ENCODE measurements around the gene PDGFRB.

The PDGFRB gene

GRCh38 chr5:150140830-150141229 is 14.8 kb downstream of the PDGFRB start:
- Histone ChIP-seq H3K4me3 (ENCODE audit: low read depth in 1 of 2, low read length in 2 of 2) (no peak overlapping the region), H3K9ac (ENCODE audit: low read depth in 1 of 2, low read length in 2 of 2) (no peak overlapping the region), H3K9me3 (ENCODE audit: control insufficient read depth in 1 of 2, low read length in 2 of 2) (no peaks in the 10 kb centered on the region), H3K36me3 (ENCODE audit: control insufficient read depth in 1 of 2, insufficient read depth in 2 of 2, low read length in 2 of 2) (no peaks in the 10 kb centered on the region), H3K4me1 (ENCODE audit: control insufficient read depth in 1 of 2, insufficient read depth in 2 of 2, low read length in 2 of 2) (peaks cover 24 to 51% of the 10 kb centered on the region in 2 donors), H3K27me3 (ENCODE audit: control insufficient read depth in 1 of 2, insufficient read depth in 2 of 2, low read length in 2 of 2) (no peaks in the 10 kb centered on the region), H3K27ac (ENCODE audit: low read depth, low read length) (peak overlapping the region; percentile 75)

DNA sequence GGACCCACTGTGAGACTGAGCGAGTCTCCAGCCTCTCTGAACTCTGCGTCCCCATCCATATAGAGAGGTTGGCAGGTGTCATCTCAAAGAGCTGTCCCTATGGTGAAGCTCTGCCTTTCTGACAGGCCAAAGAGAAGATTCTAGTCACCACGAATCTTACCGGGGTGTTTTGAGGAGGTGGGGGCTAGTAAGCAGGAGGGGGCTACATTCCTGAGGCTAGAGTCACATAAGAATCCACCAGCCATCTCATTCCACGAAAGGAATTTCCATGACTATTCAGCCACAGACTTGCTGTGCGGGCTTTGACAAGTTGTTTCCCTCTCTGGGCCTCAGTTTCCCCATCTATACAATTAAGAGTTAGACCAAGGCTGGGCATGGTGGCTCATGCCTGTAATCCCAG is 16.3 kb downstream of the PDGFRB start:
- H3K9me3 ChIP-seq (ENCODE audit: control insufficient read depth in 1 of 2, low read length in 2 of 2), result no peaks in the 10 kb centered on the region
- H3K4me1 ChIP-seq (ENCODE audit: control insufficient read depth in 1 of 2, insufficient read depth in 2 of 2, low read length in 2 of 2), result peaks cover 24 to 47% of the 10 kb centered on the region in 2 donors
- H3K36me3 ChIP-seq (ENCODE audit: control insufficient read depth in 1 of 2, insufficient read depth in 2 of 2, low read length in 2 of 2), result no peaks in the 10 kb centered on the region
- no peaks in the 10 kb centered on the region for H3K27me3 ChIP-seq (ENCODE audit: control insufficient read depth in 1 of 2, insufficient read depth in 2 of 2, low read length in 2 of 2)
- no peak overlapping the region for H3K4me3 ChIP-seq (ENCODE audit: low read depth in 1 of 2, low read length in 2 of 2)
- H3K9ac ChIP-seq (ENCODE audit: low read depth in 1 of 2, low read length in 2 of 2), result peak overlapping the region in 1 of 2 donors; percentile 15
- peak overlapping the region; percentile 23 for H3K27ac ChIP-seq (ENCODE audit: low read depth, low read length)

- Histone ChIP-seq H3K27me3 (ENCODE audit: control insufficient read depth in 1 of 2, insufficient read depth in 2 of 2, low read length in 2 of 2) (no peaks in the 10 kb centered on the region), H3K9ac (ENCODE audit: low read depth in 1 of 2, low read length in 2 of 2) (peak overlapping the region in 1 of 2 donors; percentile 15), H3K36me3 (ENCODE audit: control insufficient read depth in 1 of 2, insufficient read depth in 2 of 2, low read length in 2 of 2) (no peaks in the 10 kb centered on the region), H3K4me1 (ENCODE audit: control insufficient read depth in 1 of 2, insufficient read depth in 2 of 2, low read length in 2 of 2) (peaks cover 24 to 46% of the 10 kb centered on the region in 2 donors), H3K4me3 (ENCODE audit: low read depth in 1 of 2, low read length in 2 of 2) (no peak overlapping the region), H3K9me3 (ENCODE audit: control insufficient read depth in 1 of 2, low read length in 2 of 2) (no peaks in the 10 kb centered on the region), H3K27ac (ENCODE audit: low read depth, low read length) (peak overlapping the region; percentile 58)
Observed at GRCh38 chr5:150138551-150139265, 16.9 kb downstream of the PDGFRB start.

- H3K36me3 ChIP-seq (ENCODE audit: control insufficient read depth in 1 of 2, insufficient read depth in 2 of 2, low read length in 2 of 2), result no peaks in the 10 kb centered on the region
- peaks cover 24 to 43% of the 10 kb centered on the region in 2 donors for H3K4me1 ChIP-seq (ENCODE audit: control insufficient read depth in 1 of 2, insufficient read depth in 2 of 2, low read length in 2 of 2)
- no peaks in the 10 kb centered on the region for H3K27me3 ChIP-seq (ENCODE audit: control insufficient read depth in 1 of 2, insufficient read depth in 2 of 2, low read length in 2 of 2)
- no peaks in the 10 kb centered on the region for H3K9me3 ChIP-seq (ENCODE audit: control insufficient read depth in 1 of 2, low read length in 2 of 2)
- peak overlapping the region; percentile 58 for H3K27ac ChIP-seq (ENCODE audit: low read depth, low read length)
- H3K9ac ChIP-seq (ENCODE audit: low read depth in 1 of 2, low read length in 2 of 2), result peak overlapping the region in 1 of 2 donors; percentile 15
- H3K4me3 ChIP-seq (ENCODE audit: low read depth in 1 of 2, low read length in 2 of 2), result no peak overlapping the region
Observed at GRCh38 chr5:150137997-150138396, 17.6 kb downstream of the PDGFRB start.

DNA sequence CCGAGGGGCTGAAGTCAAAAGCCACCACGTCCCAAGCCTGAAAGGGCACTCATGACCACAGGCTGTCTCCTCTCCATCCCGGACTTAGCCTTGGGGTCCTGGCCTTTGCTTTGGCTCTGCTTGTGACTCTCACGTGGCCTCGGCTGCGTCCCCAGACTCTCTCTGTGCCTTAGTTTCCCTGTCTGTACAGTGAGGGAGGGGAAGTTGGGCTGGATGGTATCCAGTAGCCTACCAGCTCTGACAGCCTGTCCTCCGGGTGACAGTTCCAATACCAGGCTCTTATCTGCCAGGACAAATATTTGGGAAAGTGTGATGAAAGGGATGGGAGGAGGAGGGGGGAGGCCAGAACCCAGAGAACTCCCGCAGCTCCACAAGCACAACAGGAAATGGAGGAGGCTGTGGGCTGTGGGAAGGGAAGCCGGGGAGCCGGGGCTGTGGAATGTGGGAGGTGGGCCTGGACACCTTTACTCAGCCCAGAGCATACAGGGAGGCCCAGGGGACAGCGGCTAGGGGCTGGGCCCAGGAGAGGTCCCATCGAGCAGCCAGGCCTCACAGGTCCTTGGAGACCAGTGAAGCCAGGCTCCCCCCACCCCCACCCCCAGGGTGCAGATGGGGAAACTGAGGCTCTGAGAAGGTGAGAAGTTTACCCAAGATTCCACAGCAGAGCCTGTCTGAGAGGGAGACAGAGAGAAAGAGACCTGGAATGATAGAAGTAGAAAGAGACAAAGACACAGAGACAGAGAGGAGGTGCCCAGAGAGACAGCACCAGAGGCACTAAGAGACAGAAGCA is 18.3 kb downstream of the PDGFRB start:
- Histone ChIP-seq H3K9me3 (ENCODE audit: control insufficient read depth in 1 of 2, low read length in 2 of 2) (no peaks in the 10 kb centered on the region), H3K36me3 (ENCODE audit: control insufficient read depth in 1 of 2, insufficient read depth in 2 of 2, low read length in 2 of 2) (no peaks in the 10 kb centered on the region), H3K27me3 (ENCODE audit: control insufficient read depth in 1 of 2, insufficient read depth in 2 of 2, low read length in 2 of 2) (no peaks in the 10 kb centered on the region), H3K9ac (ENCODE audit: low read depth in 1 of 2, low read length in 2 of 2) (no peak overlapping the region), H3K27ac (ENCODE audit: low read depth, low read length) (no peak overlapping the region), H3K4me1 (ENCODE audit: control insufficient read depth in 1 of 2, insufficient read depth in 2 of 2, low read length in 2 of 2) (peaks cover 24 to 43% of the 10 kb centered on the region in 2 donors), H3K4me3 (ENCODE audit: low read depth in 1 of 2, low read length in 2 of 2) (no peak overlapping the region)

DNA sequence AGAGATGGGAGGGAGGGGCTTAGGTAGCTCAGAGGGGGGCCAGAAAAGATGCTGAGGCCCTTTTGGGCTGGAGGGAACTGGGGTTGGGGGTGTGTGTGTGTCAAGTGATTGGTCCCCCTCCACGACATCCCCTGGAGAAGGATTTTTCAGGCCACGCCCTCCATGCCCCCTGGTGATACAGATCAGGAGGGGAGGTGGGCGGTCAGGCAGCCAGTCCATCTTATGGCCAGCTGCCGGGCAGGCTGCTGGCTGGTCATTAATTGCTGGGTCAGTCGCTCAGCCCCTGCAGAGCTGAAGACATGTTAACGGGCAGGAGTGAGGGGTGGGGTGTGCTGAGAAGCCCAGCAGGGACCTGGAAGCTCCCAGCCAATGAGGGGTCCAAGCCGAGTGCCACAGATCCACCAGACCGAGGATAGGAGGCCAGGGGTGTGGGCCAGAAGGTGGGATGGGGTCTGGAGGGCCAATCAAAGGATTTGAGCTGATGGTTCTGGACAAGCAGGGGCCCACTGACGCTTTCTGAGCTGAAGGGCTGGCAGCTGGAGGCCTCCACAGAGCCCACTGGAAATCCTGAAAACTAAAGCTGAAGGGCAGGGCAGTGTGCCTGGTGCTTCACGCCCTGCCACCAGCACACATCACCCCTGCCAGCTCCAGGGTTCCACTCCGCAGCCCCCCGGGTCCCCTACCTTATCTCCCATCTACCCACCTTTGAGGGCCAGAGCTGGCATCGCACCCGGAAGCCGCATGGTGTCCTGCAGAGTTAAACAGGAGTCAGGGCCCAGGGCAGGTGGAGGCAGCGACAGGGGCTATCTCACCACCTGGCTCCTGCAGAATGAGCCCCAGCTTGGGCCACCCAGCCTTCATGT is 19.1 kb downstream of the PDGFRB start:
- no peak overlapping the region for H3K4me3 ChIP-seq (ENCODE audit: low read depth in 1 of 2, low read length in 2 of 2)
- H3K27ac ChIP-seq (ENCODE audit: low read depth, low read length), result no peak overlapping the region
- no peaks in the 10 kb centered on the region for H3K9me3 ChIP-seq (ENCODE audit: control insufficient read depth in 1 of 2, low read length in 2 of 2)
- H3K9ac ChIP-seq (ENCODE audit: low read depth in 1 of 2, low read length in 2 of 2), result no peak overlapping the region
- H3K27me3 ChIP-seq (ENCODE audit: control insufficient read depth in 1 of 2, insufficient read depth in 2 of 2, low read length in 2 of 2), result no peaks in the 10 kb centered on the region
- H3K4me1 ChIP-seq (ENCODE audit: control insufficient read depth in 1 of 2, insufficient read depth in 2 of 2, low read length in 2 of 2), result peaks cover 21 to 40% of the 10 kb centered on the region in 2 donors
- H3K36me3 ChIP-seq (ENCODE audit: control insufficient read depth in 1 of 2, insufficient read depth in 2 of 2, low read length in 2 of 2), result no peaks in the 10 kb centered on the region

- no peaks in the 10 kb centered on the region for H3K27me3 ChIP-seq (ENCODE audit: control insufficient read depth in 1 of 2, insufficient read depth in 2 of 2, low read length in 2 of 2)
- H3K27ac ChIP-seq (ENCODE audit: low read depth, low read length), result no peak overlapping the region
- H3K9ac ChIP-seq (ENCODE audit: low read depth in 1 of 2, low read length in 2 of 2), result no peak overlapping the region
- no peaks in the 10 kb centered on the region for H3K36me3 ChIP-seq (ENCODE audit: control insufficient read depth in 1 of 2, insufficient read depth in 2 of 2, low read length in 2 of 2)
- H3K9me3 ChIP-seq (ENCODE audit: control insufficient read depth in 1 of 2, low read length in 2 of 2), result no peaks in the 10 kb centered on the region
- H3K4me3 ChIP-seq (ENCODE audit: low read depth in 1 of 2, low read length in 2 of 2), result no peak overlapping the region
- peaks cover 14 to 35% of the 10 kb centered on the region in 2 donors for H3K4me1 ChIP-seq (ENCODE audit: control insufficient read depth in 1 of 2, insufficient read depth in 2 of 2, low read length in 2 of 2)
Observed at GRCh38 chr5:150135557-150136304, 19.9 kb downstream of the PDGFRB start.

- Histone ChIP-seq H3K9ac (ENCODE audit: low read depth in 1 of 2, low read length in 2 of 2) (no peak overlapping the region), H3K36me3 (ENCODE audit: control insufficient read depth in 1 of 2, insufficient read depth in 2 of 2, low read length in 2 of 2) (peaks cover 0 to 4% of the 10 kb centered on the region in 2 donors), H3K27ac (ENCODE audit: low read depth, low read length) (no peak overlapping the region), H3K27me3 (ENCODE audit: control insufficient read depth in 1 of 2, insufficient read depth in 2 of 2, low read length in 2 of 2) (no peaks in the 10 kb centered on the region), H3K4me1 (ENCODE audit: control insufficient read depth in 1 of 2, insufficient read depth in 2 of 2, low read length in 2 of 2) (peaks cover 24 to 33% of the 10 kb centered on the region in 2 donors), H3K4me3 (ENCODE audit: low read depth in 1 of 2, low read length in 2 of 2) (no peak overlapping the region), H3K9me3 (ENCODE audit: control insufficient read depth in 1 of 2, low read length in 2 of 2) (no peaks in the 10 kb centered on the region)
Observed at GRCh38 chr5:150134198-150134588, 21.5 kb downstream of the PDGFRB start.

DNA sequence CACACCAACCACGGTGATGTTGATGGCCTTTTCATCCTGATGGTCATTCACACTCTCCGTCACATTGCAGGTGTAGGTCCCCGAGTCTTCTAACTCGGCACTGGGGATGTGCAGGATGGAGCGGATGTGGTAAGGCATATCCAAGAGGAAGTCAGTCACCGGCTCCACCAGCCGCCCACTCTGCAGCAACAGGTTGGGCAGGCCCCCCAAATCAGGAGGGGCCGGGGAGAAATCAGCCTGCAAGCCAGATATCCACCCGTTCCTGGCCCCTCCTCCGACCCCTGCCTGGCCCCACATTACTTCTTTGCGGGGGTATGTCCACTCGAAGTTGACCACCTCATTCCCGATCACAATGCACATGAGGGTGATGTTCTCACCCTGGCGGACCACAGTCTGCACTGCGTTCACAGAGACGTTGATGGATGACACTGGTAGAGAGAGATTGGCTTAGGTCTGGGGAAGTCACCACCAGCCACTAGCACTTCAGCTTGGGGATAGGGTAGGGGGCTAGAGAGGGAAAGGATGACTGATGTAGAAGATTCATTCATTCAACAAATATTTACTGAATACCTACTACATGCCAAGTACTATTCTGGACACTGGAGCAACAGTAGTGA is 22.0 kb downstream of the PDGFRB start:
- no peak overlapping the region for H3K27ac ChIP-seq (ENCODE audit: low read depth, low read length)
- peaks cover 0 to 6% of the 10 kb centered on the region in 2 donors for H3K36me3 ChIP-seq (ENCODE audit: control insufficient read depth in 1 of 2, insufficient read depth in 2 of 2, low read length in 2 of 2)
- no peaks in the 10 kb centered on the region for H3K9me3 ChIP-seq (ENCODE audit: control insufficient read depth in 1 of 2, low read length in 2 of 2)
- peaks cover 24 to 33% of the 10 kb centered on the region in 2 donors for H3K4me1 ChIP-seq (ENCODE audit: control insufficient read depth in 1 of 2, insufficient read depth in 2 of 2, low read length in 2 of 2)
- H3K27me3 ChIP-seq (ENCODE audit: control insufficient read depth in 1 of 2, insufficient read depth in 2 of 2, low read length in 2 of 2), result no peaks in the 10 kb centered on the region
- no peak overlapping the region for H3K4me3 ChIP-seq (ENCODE audit: low read depth in 1 of 2, low read length in 2 of 2)
- H3K9ac ChIP-seq (ENCODE audit: low read depth in 1 of 2, low read length in 2 of 2), result no peak overlapping the region
